Hepatocyte (in vitro differentiated cells): ENCODE data around the gene PRDM7.
"Not testable (repeated sequence)": the region's sequence is repeated elsewhere in the genome, so short reads cannot be mapped to it uniquely, and the experiment has no call there.

Experiments
- CTCF ChIP-seq: fragments of 200-600 bp; sonication (generic); IDR thresholded peaks from 2 replicates; pipeline ENCODE4 v1.5.1; 2016; ENCODE audit warnings: antibody characterized with exemption, mild to moderate bottlenecking; ENCODE audit not compliant: poor library complexity
- EZH2 ChIP-seq: fragments of 200-600 bp; sonication (generic); IDR thresholded peaks from 2 replicates; pipeline ENCODE4 v1.6.1; 2016; ENCODE audit warnings: antibody characterized with exemption, mild to moderate bottlenecking, borderline replicate concordance

- TF ChIP-seq CTCF, EZH2: not testable (repeated sequence)
These were observed 27.6 kb upstream of the PRDM7 start for GRCh38 chr16:90104725-90105124.
